Left renal pelvis (tissue), 4 donors: Measurements from ENCODE around the gene ANKRD40. TPM values are rescaled to one million over a fixed set of nuclear protein-coding genes. Genes with fewer than 3 reads are reported as not detected.

Experiments
- DNase-seq, 4 donors: peaks; one replicate each; pipeline ENCODE4 v3.0.0-alpha.2; 2013; ENCODE audit warnings: low read depth in 4 of 4, low spot score in 3 of 4
- polyA plus RNA-seq, 4 donors: library from polyadenylated mRNA; unstranded; fragments of 120-200 nt; gene quantifications; one replicate each; pipeline ENCODE4 v1.2.1, GENCODE V29; 2013; ENCODE audit not compliant: insufficient read length in 4 of 4

The ANKRD40 gene
- polyA plus RNA-seq, 4 donors: 46.3 to 48.6 (median 47.2) TPM

GRCh38 chr17:50675190-50675589, 32.5 kb downstream of the ANKRD40 start:
- no peak for DNase-seq

- DNase-seq: no peak
Measured at GRCh38 chr17:50672831-50673551, 34.7 kb downstream of the ANKRD40 start.

- no peak for DNase-seq
Measured at GRCh38 chr17:50672071-50672470, 35.6 kb downstream of the ANKRD40 start.

GRCh38 chr17:50668838-50669581, 38.7 kb downstream of the ANKRD40 start:
- DNase-seq: no peak

- DNase-seq: no peak
Measured at GRCh38 chr17:50668025-50668837, 39.5 kb downstream of the ANKRD40 start.

- no peak for DNase-seq
Measured at GRCh38 chr17:50667259-50668024, 40.3 kb downstream of the ANKRD40 start.

- no peak for DNase-seq
Measured at GRCh38 chr17:50666316-50666715, 41.4 kb downstream of the ANKRD40 start.

GRCh38 chr17:50665838-50666237, 41.9 kb downstream of the ANKRD40 start:
- DNase-seq: no peak

- DNase-seq: no peak
Measured at GRCh38 chr17:50664788-50665458, 42.8 kb downstream of the ANKRD40 start.

- DNase-seq: no peak
Measured at GRCh38 chr17:50663812-50664374, 43.8 kb downstream of the ANKRD40 start.

- no peak for DNase-seq
Measured at GRCh38 chr17:50662632-50663225, 45.0 kb downstream of the ANKRD40 start.

- DNase-seq: no peak
Measured at GRCh38 chr17:50661795-50662391, 45.8 kb downstream of the ANKRD40 start.

GRCh38 chr17:50661348-50661747, 46.4 kb downstream of the ANKRD40 start:
- no peak for DNase-seq

- DNase-seq: no peak
Measured at GRCh38 chr17:50660887-50661345, 46.8 kb downstream of the ANKRD40 start.

GRCh38 chr17:50660042-50660886, 47.5 kb downstream of the ANKRD40 start:
- DNase-seq: no peak

- DNase-seq: no peak
Measured at GRCh38 chr17:50659179-50659578, 48.5 kb downstream of the ANKRD40 start.

- DNase-seq: no peak
Measured at GRCh38 chr17:50658616-50659015, 49.1 kb downstream of the ANKRD40 start.

GRCh38 chr17:50657627-50658026, 50.1 kb downstream of the ANKRD40 start:
- DNase-seq: no peak
